GM21381 (cell line): ENCODE measurements around the gene PXDC1.
"Not testable (repeated sequence)": the region's sequence is repeated elsewhere in the genome, so short reads cannot be mapped to it uniquely, and the experiment has no call there.

Experiments
- ATAC-seq: cut with Tn5 transposase; IDR thresholded peaks from one replicate; pipeline ENCODE4 v1.9.1; 2021; ENCODE audit warnings: mild to moderate bottlenecking, moderate library complexity; ENCODE audit not compliant: unreplicated experiment

The PXDC1 gene

GRCh38 chr6:3764516-3765335 is 13.2 kb upstream of the PXDC1 start:
- no peak for ATAC-seq

- no peak for ATAC-seq
Observed at GRCh38 chr6:3762852-3763251, 11.3 kb upstream of the PXDC1 start.

GRCh38 chr6:3762359-3762758 is 10.8 kb upstream of the PXDC1 start:
- no peak for ATAC-seq

- no peak for ATAC-seq
Observed at GRCh38 chr6:3761989-3762270, 10.4 kb upstream of the PXDC1 start.

GRCh38 chr6:3759646-3760232 is 8.2 kb upstream of the PXDC1 start:
- no peak for ATAC-seq

- no peak for ATAC-seq
Observed at GRCh38 chr6:3758842-3759144, 7.3 kb upstream of the PXDC1 start.

GRCh38 chr6:3757998-3758841 is 6.7 kb upstream of the PXDC1 start:
- not testable (repeated sequence) for ATAC-seq

GRCh38 chr6:3757241-3757641 is 5.7 kb upstream of the PXDC1 start:
- no peak for ATAC-seq

- no peak for ATAC-seq
Observed at GRCh38 chr6:3756546-3756945, 5.0 kb upstream of the PXDC1 start.

- no peak for ATAC-seq
Observed at GRCh38 chr6:3755637-3756545, 4.4 kb upstream of the PXDC1 start.

GRCh38 chr6:3754776-3755175 is 3.3 kb upstream of the PXDC1 start:
- ATAC-seq, result no peak

GRCh38 chr6:3754032-3754725 is 2.7 kb upstream of the PXDC1 start:
- not testable (repeated sequence) for ATAC-seq

- no peak for ATAC-seq
Observed at GRCh38 chr6:3753228-3753835, 1.8 kb upstream of the PXDC1 start.

- ATAC-seq, result no peak
Observed at GRCh38 chr6:3752531-3753227, 1.2 kb upstream of the PXDC1 start.

- peak; percentile 71 for ATAC-seq
Observed at GRCh38 chr6:3751730-3752530, 417 bp upstream of the PXDC1 start.

- ATAC-seq, result peak; percentile 6
Observed at GRCh38 chr6:3750317-3751076, 1.0 kb downstream of the PXDC1 start.

GRCh38 chr6:3749977-3750316 is 1.6 kb downstream of the PXDC1 start:
- no peak for ATAC-seq
